Coronary artery (tissue), 2 donors: Measurements from ENCODE around the gene RANBP2.
"Not testable (repeated sequence)": the region's sequence is repeated elsewhere in the genome, so short reads cannot be mapped to it uniquely, and the experiment has no call there.

ENCODE experiments used
- DNase-seq: peaks from one replicate; pipeline ENCODE4 v3.0.0-alpha.2; 2017; ENCODE audit warnings: low spot score
- H3K27ac ChIP-seq, 2 donors: fragments of 200-600 bp; sonication (generic); one replicate each; pipeline ENCODE4 v1.5.1; 2016 to 2019
- H3K4me3 ChIP-seq: fragments of 200-600 bp; sonication (generic); 2 replicates; pipeline ENCODE4 v1.5.1; 2016; ENCODE audit warnings: mild to moderate bottlenecking, moderate library complexity
- TF ChIP-seq, protein P1 (sequence below): fragments of 200-600 bp; sonication (generic); IDR thresholded peaks from one replicate; pipeline ENCODE4 v1.5.1; 2019; ENCODE audit warnings: antibody characterized with exemption

Gene RANBP2

DNA sequence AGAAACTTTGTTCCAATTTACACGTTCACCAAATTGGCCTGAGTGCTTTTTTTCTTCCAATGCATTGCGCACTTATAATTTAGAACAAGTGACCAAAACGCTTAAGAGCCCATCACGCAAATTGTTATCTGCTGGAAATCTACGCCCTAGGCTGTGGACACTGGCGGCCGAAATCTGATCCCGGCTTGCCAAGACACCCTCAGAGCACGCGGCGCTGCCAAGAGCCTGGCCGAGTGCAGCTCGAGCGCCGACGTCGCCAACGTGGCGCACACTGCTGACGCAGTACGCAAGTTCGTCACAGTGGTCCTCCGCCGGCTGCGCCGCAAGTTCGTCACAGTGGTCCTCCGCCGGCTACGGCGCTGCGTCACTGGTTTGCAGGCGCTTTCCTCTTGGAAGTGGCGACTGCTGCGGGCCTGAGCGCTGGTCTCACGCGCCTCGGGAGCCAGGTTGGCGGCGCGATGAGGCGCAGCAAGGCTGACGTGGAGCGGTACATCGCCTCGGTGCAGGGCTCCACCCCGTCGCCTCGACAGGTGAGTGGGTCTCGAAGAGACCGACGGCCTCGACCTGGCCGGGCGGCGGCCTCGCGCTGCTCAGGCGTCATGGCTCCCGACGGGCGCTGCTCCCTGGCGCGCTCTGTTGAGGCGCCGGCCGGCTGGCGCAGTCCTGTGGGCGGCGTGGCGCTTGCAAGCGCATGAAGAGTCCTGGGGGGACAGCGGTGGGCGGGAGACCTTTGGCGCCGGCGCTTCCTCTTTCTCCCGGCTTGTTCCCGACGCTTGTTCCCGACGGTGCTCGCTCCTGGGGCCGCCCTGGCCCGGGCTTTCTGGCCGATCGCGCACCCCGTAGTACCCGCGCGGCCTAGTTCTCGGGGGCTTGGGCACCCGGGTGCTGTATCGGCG is at the start of gene RANBP2:
TSS of gene RANBP2 (plus strand) at position 334 of the 896 bp plus-strand sequence. CDS start at position 459, 125 bp downstream.
- peak within 1 kb of the TSS; percentile 95 to 99 for H3K27ac ChIP-seq
- peak; percentile 97 for DNase-seq
- TF ChIP-seq, protein P1, sequence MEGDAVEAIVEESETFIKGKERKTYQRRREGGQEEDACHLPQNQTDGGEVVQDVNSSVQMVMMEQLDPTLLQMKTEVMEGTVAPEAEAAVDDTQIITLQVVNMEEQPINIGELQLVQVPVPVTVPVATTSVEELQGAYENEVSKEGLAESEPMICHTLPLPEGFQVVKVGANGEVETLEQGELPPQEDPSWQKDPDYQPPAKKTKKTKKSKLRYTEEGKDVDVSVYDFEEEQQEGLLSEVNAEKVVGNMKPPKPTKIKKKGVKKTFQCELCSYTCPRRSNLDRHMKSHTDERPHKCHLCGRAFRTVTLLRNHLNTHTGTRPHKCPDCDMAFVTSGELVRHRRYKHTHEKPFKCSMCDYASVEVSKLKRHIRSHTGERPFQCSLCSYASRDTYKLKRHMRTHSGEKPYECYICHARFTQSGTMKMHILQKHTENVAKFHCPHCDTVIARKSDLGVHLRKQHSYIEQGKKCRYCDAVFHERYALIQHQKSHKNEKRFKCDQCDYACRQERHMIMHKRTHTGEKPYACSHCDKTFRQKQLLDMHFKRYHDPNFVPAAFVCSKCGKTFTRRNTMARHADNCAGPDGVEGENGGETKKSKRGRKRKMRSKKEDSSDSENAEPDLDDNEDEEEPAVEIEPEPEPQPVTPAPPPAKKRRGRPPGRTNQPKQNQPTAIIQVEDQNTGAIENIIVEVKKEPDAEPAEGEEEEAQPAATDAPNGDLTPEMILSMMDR: no peak

DNA sequence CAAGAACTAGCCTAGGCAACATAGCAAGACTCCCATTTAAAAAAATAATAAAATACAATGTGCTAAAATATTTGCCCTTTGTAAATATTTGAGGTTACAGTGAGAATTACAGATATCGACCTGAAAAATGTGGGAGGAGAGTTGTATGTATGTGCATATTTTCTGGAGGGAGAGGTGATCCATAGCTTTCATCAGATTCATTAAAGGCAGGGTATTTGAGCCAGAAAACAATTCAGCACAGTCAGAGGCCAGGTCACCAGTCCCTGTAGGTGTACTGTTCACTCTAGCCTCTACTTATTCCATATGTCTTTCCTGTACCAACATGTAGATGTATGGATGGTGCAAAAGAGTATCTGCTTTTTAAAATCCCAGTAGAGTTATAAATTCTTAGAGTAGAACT is 49.0 kb upstream of the RANBP2 start:
- not testable (repeated sequence) for DNase-seq, H3K27ac ChIP-seq, H3K4me3 ChIP-seq

More for the DNA sequence above, at the start of gene RANBP2:
- peak within 1 kb of the TSS; percentile 84 for H3K4me3 ChIP-seq

DNA sequence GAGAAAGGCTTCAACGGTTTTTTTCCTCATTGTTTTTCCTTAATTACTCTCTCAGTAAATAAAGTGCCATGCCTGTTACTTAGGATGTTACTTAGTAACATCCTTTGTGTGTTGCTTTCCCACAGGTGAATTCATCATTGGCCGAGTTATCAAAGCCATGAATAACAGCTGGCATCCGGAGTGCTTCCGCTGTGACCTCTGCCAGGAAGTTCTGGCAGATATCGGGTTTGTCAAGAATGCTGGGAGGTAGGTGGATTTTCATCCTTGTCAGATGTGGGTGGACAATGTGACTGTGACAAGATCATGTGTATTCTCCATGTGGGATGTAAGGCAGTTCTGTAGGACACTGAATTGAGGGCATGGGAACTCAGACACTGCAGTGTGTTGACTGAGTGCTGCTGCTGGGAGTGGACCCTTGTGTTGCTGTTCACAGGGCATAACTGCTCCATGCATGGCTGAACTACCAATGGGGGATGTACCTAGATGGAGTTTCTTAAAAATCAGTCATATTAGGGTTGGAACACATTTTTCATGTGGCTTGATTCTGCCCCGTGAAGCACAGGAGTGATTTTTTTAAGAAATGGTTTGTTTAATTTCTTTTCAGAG is 47.0 kb upstream of the RANBP2 start:
- H3K27ac ChIP-seq: not testable (repeated sequence)

DNA sequence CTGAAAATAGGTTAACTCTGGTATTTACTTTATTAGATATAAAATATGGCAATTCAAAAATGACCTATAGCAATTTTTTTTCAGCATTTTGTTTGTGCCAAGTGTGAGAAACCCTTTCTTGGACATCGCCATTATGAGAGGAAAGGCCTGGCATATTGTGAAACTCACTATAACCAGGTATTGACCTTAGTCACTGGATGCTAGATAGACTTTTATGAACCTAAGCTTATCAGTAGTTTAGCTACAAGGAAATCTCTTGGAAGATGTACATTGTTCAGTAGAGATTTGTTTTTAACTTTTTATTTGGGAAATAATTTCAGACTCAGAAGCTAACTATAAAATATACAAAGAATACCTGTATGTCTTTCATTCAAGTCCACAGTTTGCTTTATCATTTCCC is 42.8 kb upstream of the RANBP2 start:
- DNase-seq, H3K4me3 ChIP-seq, H3K27ac ChIP-seq: not testable (repeated sequence)

More for the DNA sequence above, 47.0 kb upstream of the RANBP2 start:
- H3K4me3 ChIP-seq, DNase-seq: not testable (repeated sequence)

DNA sequence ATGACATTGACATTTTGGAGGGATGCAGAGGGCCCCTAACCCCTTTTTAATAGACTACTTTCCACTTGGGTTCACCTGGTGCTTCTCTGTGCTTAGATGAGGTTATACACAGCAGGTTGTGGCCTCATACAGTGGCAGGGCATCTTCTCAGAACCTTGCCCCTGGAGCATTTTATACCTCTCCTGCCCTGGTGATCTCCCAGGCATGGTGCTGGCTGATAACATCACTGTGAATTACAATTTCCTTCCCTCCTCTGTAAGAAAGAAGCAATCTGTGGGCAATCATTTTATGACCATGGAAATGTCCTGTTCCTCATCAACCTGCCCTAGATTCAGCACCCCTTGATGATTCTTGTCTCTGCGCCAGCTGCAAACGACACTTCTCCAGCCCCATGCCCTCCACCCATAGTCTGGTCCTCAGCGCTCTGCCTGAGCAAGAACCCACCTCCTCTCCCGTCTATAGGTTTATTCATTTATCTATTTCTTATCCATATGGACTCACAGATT is 42.0 kb upstream of the RANBP2 start:
- not testable (repeated sequence) for DNase-seq, H3K4me3 ChIP-seq
- H3K27ac ChIP-seq: peak overlapping the region in 1 of 2 donors; percentile 54

DNA sequence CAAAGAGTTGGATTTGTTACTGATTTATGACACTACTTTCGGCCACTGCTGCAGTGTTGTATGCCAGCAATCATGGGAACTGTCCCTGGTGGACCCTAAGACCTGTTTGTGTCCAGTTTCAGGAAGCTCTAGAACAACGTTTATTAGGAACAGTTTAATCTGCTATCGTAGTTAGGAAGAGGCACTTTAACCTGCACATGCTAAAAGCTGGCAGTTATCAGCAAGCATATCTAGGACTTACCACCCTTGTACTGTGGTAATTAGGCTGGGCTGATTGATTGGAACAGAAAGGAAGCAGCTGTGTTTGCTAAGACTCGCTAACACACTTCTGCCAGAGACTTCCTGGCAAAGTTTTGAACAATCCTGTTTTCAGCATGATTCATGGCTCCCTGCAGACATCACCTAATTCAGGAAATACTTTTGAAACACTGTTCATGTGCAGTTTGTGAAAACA is 41.1 kb upstream of the RANBP2 start:
- DNase-seq, H3K4me3 ChIP-seq: not testable (repeated sequence)
- peak overlapping the region in 1 of 2 donors; percentile 75 for H3K27ac ChIP-seq

DNA sequence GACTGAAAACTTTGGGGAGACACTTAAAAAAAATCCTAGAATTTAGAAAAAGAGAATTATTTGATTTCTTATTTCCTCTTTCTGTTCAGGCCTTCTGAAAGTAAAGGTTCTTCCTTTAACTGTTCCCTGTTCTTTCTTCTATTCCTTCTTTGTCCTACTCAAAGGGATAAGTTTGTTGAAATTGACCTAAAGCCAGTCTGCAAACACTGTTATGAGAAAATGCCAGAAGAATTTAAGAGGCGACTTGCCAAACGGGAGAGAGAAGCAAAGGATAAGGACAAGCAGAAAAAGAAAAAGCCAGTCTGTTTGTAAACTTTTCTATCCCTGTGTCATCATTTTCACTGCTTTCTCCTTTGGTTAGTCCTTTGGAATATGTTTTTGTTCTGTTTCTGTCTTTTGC is 38.5 kb upstream of the RANBP2 start:
- H3K4me3 ChIP-seq, DNase-seq: not testable (repeated sequence)
- peak overlapping the region; percentile 14 to 42 for H3K27ac ChIP-seq

DNA sequence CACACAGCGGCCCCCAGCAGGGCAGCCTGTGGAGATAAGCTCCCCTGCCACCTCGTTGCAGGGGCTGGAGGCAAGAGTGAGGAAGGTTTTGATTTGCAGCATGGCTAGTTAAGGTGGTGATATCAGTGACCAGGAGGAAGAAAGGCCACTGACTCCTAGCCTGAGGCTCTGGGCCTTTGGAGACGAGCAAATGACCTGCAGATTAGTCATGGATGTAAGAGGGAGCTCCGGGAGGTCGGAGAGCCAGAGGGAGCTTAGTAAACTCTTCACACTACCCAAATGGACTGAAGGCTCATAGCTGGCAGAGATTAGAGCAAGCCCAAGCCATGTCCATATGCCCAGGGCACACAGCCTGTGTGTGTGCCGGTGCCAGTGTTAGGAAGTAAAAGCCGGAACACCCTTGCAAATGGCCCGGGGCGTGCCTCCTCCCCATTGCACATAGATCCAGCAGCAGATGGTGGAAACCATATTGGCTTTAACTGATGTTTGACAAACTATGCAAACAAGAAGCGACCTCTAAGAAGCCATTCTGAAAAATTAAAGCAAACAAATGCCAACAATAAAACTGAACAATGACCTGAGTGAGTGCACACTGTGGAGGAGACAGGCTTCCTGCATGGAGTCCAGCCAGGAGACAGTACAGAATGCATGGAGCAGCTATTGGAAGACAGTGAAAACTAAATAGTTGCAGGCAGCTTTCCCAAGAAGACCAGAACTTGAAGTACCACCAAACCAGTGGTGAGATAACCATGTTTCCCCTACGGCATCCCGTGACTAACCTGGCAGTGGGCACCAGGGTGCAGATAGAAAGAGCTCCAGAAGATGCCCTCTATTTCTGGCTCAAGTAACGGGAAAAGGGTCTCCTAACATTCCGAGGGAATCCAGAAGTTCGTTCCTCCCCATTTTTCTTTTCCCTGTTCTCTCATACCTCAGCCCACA is 30.2 kb upstream of the RANBP2 start:
- H3K27ac ChIP-seq, H3K4me3 ChIP-seq: not testable (repeated sequence)

DNA sequence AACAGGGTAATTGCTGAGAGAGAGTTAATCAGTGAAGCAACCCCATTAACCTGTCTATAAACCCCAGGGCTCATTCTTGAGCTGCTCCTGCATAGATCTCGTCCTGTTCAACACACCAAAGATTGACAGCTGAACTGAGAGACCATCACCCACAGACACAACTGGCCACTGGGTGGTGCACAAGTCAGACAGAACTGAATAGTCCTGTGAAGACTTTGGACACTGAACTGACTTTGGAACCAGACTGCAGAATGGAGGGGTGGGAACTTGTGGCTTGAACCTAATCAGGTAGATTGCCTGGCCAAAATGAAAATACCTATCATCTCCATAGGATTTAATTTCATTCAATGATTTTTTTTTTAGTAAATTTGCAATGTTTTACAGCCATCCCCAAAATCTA is 29.3 kb upstream of the RANBP2 start:
- not testable (repeated sequence) for H3K27ac ChIP-seq, DNase-seq, H3K4me3 ChIP-seq

More for the DNA sequence above, 30.2 kb upstream of the RANBP2 start:
- not testable (repeated sequence) for DNase-seq

DNA sequence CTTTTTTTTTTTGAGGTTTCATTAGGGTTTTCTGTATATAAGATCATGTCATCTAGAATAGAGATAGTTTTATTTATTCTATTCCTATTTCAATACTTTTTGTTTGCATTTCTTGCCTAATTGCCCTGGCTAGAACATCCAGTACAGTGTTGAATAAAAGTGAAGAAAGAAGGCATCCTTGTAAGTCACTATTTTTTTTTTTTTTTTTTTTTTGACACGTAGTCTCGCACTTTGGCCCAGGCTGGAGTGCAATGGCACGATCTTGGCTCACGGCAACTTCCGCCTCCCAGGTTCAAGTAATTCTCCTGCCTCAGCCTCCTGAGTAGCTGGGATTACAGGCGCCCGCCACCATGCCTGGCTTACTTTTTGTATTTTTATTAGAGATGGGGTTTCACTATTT is 27.8 kb upstream of the RANBP2 start:
- DNase-seq: no peak

More for the DNA sequence above, 27.8 kb upstream of the RANBP2 start:
- H3K4me3 ChIP-seq: no peak overlapping the region
- no peak overlapping the region for H3K27ac ChIP-seq
- TF ChIP-seq, protein P1: no peak
